DND-41 (cell line): ENCODE data around the gene POC1B.

Experiments used
- ATAC-seq: fragments of 200-7000 bp; cut with Tn5 transposase; 3 replicates; pipeline ENCODE4 v1.9.1; 2021; ENCODE audit warnings: low read depth; ENCODE audit not compliant: insufficient read depth
- DNase-seq: peaks from one replicate; pipeline ENCODE4 v3.0.0-alpha.2; 2020
- H2AFZ ChIP-seq: 2 replicates; pipeline ENCODE4 v1.6.0; 2012; ENCODE audit warnings: low read depth, low read length
- H3K27ac ChIP-seq: 2 replicates; pipeline ENCODE4 v1.5.1; 2012; ENCODE audit warnings: low read length, inconsistent platforms
- H3K27me3 ChIP-seq: fragments of 200-600 bp; sonication (generic); 2 replicates; pipeline ENCODE4 v1.6.0; 2012; ENCODE audit warnings: low read length, mild to moderate bottlenecking, inconsistent platforms; ENCODE audit not compliant: insufficient read depth, poor library complexity
- H3K36me3 ChIP-seq: 2 replicates; pipeline ENCODE4 v1.5.1; 2012; ENCODE audit warnings: low read length, inconsistent platforms; ENCODE audit not compliant: insufficient read depth
- H3K4me1 ChIP-seq: 2 replicates; pipeline ENCODE4 v1.5.1; 2012; ENCODE audit warnings: mild to moderate bottlenecking, low read length; ENCODE audit not compliant: insufficient read depth
- H3K4me2 ChIP-seq: 2 replicates; pipeline ENCODE4 v1.6.0; 2012; ENCODE audit warnings: mild to moderate bottlenecking, moderate library complexity, low read length, inconsistent platforms; ENCODE audit not compliant: insufficient read depth
- H3K4me3 ChIP-seq, 2 experiments: fragments of 200-600 bp in 1 of 2; shearing (Covaris generic) in 1 of 2; 2 replicates each; pipeline ENCODE4 v1.5.1; 2012 to 2016; ENCODE audit warnings: inconsistent platforms in 2 of 2, low read length in 2 of 2, mild to moderate bottlenecking in 2 of 2, low read depth in 1 of 2, moderate library complexity in 1 of 2
- H3K79me2 ChIP-seq: 2 replicates; pipeline ENCODE4 v1.6.0; 2012; ENCODE audit warnings: low read length, inconsistent platforms; ENCODE audit not compliant: insufficient read depth
- H3K9ac ChIP-seq: 2 replicates; pipeline ENCODE4 v1.6.0; 2012; ENCODE audit warnings: low read depth, mild to moderate bottlenecking, inconsistent platforms, low read length, moderate library complexity
- H3K9me3 ChIP-seq: 2 replicates; pipeline ENCODE4 v1.5.1; 2012; ENCODE audit warnings: low read length, moderate library complexity, mild to moderate bottlenecking, inconsistent platforms; ENCODE audit not compliant: insufficient read depth, severe bottlenecking
- H4K20me1 ChIP-seq: 2 replicates; pipeline ENCODE4 v1.6.0; 2012; ENCODE audit warnings: low read length; ENCODE audit not compliant: insufficient read depth
- EZH2 ChIP-seq: IDR thresholded peaks from 3 replicates; pipeline ENCODE4 v1.6.1; 2012; ENCODE audit warnings: borderline replicate concordance, low read depth, mild to moderate bottlenecking, moderate library complexity, low read length, inconsistent platforms; ENCODE audit not compliant: severe bottlenecking
- TF ChIP-seq, protein P1 (sequence below): IDR thresholded peaks from 2 replicates; pipeline ENCODE4 v1.5.1; 2012; ENCODE audit warnings: borderline replicate concordance, low read length, moderate library complexity, mild to moderate bottlenecking; ENCODE audit not compliant: poor library complexity, severe bottlenecking; ENCODE audit errors: extremely low read depth

The POC1B gene

DNA sequence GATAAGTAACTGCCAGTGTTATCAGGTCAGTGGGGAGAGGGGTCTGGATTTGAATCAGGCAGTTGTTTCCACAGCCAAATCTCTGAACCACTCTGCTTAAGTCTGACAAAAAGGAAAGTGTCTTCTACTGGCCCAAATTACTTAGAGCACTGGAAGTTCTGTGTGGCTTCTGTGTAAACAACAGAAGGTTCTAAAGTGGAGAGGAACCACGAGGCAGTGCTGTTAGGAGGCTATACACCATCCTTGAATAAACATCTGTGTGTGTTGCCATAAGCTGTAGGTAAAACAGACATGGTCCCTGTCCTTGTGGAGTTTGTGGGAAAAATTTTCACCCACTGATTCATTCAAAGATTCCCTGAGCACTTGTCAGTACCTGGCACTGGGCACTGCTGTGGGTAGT is 51.2 kb downstream of the POC1B start:
- Histone ChIP-seq H3K9me3 (no peaks in the 10 kb centered on the region), H3K4me2 (no peak overlapping the region), H3K27me3 (no peaks in the 10 kb centered on the region), H3K4me1 (peaks cover 3% of the 10 kb centered on the region), H2AFZ (no peak overlapping the region), H3K27ac (no peak overlapping the region), H4K20me1 (no peaks in the 10 kb centered on the region), H3K36me3 (peaks cover under 1% of the 10 kb centered on the region; the same call in 1 of the 2 replicates), H3K79me2 (no peaks in the 10 kb centered on the region), H3K9ac (no peak overlapping the region), H3K4me3 (no peak overlapping the region)
- no peak for ATAC-seq
- TF ChIP-seq, protein P1, sequence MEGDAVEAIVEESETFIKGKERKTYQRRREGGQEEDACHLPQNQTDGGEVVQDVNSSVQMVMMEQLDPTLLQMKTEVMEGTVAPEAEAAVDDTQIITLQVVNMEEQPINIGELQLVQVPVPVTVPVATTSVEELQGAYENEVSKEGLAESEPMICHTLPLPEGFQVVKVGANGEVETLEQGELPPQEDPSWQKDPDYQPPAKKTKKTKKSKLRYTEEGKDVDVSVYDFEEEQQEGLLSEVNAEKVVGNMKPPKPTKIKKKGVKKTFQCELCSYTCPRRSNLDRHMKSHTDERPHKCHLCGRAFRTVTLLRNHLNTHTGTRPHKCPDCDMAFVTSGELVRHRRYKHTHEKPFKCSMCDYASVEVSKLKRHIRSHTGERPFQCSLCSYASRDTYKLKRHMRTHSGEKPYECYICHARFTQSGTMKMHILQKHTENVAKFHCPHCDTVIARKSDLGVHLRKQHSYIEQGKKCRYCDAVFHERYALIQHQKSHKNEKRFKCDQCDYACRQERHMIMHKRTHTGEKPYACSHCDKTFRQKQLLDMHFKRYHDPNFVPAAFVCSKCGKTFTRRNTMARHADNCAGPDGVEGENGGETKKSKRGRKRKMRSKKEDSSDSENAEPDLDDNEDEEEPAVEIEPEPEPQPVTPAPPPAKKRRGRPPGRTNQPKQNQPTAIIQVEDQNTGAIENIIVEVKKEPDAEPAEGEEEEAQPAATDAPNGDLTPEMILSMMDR, result no peak
- TF ChIP-seq EZH2, result no peak
- DNase-seq, result no peak

DNA sequence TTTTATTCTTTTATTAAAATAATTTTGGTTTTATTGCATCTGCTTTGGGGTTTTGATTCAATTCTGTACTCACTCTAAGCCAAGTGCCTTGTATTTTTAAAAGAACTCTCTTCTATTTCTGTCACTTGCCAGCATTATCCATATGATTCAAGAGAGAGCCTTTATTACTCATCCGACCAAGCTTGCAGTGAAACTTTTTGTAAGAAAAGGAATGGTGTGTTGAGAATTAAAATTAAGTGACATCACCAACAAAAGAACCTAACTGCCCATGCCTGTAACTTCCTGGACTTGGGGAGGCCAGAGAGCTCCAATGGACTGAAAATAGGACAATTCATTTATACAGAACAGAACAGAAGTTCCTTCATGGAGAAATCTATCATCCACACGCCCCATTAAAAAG is 53.3 kb downstream of the POC1B start:
- DNase-seq, result no peak
- Histone ChIP-seq H3K4me2 (no peak overlapping the region), H3K9me3 (no peaks in the 10 kb centered on the region)

DNA sequence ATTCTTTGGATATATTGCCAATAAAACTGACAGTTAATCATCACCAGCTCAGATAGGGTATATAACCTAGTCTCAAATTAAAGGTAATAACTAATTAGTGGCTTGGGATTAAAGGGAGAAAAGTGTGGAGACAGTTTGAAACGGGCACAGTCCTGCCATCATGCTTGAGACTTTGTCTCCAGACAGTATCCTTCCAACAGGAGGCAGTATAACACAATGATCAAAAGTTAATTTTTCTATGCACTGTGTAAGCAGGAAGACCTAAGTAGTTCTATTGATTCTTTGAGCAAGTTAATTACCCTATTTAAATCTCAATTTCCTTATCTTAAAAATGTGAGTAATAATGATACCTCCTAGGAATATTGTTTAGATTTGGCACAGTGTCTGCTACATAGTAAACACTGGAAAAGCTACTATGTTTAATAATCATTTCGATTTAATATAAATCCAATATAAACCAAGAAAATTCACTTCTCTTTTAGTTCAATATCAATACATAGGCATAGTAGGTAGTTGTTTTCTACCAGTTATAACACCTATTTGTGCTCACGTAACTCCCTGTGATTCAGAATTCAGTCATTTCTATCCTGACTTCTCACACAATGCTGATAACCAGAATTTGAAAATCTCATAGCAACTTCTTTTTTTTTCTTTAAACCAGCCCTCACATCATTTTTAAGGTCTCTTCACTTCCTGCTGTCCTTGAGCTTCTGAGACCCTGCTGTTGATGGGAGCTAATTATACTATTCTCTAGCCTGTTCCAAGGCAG is 54.9 kb downstream of the POC1B start:
- Histone ChIP-seq H3K4me1 (peaks cover 22% of the 10 kb centered on the region), H2AFZ (no peak overlapping the region), H3K36me3 (peaks cover 9% of the 10 kb centered on the region; the same call in 1 of the 2 replicates), H3K9ac (no peak overlapping the region), H4K20me1 (no peaks in the 10 kb centered on the region), H3K9me3 (no peaks in the 10 kb centered on the region), H3K4me2 (no peak overlapping the region), H3K4me3 (no peak overlapping the region), H3K79me2 (no peaks in the 10 kb centered on the region), H3K27me3 (no peaks in the 10 kb centered on the region), H3K27ac (no peak overlapping the region)
- TF ChIP-seq, protein P1, result peak; percentile 76
- TF ChIP-seq EZH2, result no peak
- ATAC-seq, result peak; percentile 79
- no peak for DNase-seq

More for the DNA sequence above, 53.3 kb downstream of the POC1B start:
- no peak overlapping the region for H3K4me3 ChIP-seq
- no peak overlapping the region for H3K9ac ChIP-seq
- H3K36me3 ChIP-seq, result peaks cover 6% of the 10 kb centered on the region; the same call in 1 of the 2 replicates
- no peak overlapping the region for H2AFZ ChIP-seq
- TF ChIP-seq, protein P1, result no peak
- H3K79me2 ChIP-seq, result no peaks in the 10 kb centered on the region
- H3K4me1 ChIP-seq, result peaks cover 22% of the 10 kb centered on the region
- H4K20me1 ChIP-seq, result no peaks in the 10 kb centered on the region
- no peaks in the 10 kb centered on the region for H3K27me3 ChIP-seq
- H3K27ac ChIP-seq, result no peak overlapping the region
- no peak for ATAC-seq
